GM12865 (cell line): ENCODE results near the gene OMD.

Experiments used
- DNase-seq: peaks from one replicate; pipeline ENCODE4 v3.0.0; 2010; ENCODE audit warnings: low read depth
- H3K4me3 ChIP-seq: 2 replicates; pipeline ENCODE4 v1.5.1; 2011; ENCODE audit warnings: mild to moderate bottlenecking, low read depth, low read length, control low read depth
- TF ChIP-seq, protein P1 (sequence below): IDR thresholded peaks from 2 replicates; pipeline ENCODE4 v1.5.1; 2011; ENCODE audit warnings: low read length, control low read depth, low read depth, inconsistent platforms; ENCODE audit not compliant: insufficient read depth; ENCODE audit errors: missing control alignments

Gene OMD, protein sequence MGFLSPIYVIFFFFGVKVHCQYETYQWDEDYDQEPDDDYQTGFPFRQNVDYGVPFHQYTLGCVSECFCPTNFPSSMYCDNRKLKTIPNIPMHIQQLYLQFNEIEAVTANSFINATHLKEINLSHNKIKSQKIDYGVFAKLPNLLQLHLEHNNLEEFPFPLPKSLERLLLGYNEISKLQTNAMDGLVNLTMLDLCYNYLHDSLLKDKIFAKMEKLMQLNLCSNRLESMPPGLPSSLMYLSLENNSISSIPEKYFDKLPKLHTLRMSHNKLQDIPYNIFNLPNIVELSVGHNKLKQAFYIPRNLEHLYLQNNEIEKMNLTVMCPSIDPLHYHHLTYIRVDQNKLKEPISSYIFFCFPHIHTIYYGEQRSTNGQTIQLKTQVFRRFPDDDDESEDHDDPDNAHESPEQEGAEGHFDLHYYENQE

DNA sequence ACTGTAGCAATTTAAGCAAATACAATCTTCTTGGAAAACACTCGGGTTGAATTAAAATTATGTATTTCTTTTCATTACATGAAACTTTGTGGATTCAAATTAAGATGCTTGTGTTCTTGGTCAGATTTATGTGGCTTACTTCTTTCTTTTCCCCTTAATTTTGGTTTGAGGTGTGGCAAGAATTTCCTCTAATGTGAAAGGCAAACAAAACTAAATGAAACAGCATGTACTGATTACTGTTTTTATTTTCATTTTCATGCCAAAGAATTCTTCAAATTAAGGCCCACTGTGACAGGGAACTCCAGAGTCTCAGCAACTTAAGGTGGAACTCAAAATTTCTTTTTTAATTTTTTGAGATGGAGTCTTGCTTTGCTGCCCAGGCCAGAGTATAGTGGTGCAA, at the start of gene OMD:
Gene OMD (minus strand): TSS at position 132 of the 400 bp plus-strand sequence. CDS start 6,913 bp downstream, outside the sequence.
- H3K4me3 ChIP-seq: no peak within 1 kb of the TSS
- TF ChIP-seq, protein P1, sequence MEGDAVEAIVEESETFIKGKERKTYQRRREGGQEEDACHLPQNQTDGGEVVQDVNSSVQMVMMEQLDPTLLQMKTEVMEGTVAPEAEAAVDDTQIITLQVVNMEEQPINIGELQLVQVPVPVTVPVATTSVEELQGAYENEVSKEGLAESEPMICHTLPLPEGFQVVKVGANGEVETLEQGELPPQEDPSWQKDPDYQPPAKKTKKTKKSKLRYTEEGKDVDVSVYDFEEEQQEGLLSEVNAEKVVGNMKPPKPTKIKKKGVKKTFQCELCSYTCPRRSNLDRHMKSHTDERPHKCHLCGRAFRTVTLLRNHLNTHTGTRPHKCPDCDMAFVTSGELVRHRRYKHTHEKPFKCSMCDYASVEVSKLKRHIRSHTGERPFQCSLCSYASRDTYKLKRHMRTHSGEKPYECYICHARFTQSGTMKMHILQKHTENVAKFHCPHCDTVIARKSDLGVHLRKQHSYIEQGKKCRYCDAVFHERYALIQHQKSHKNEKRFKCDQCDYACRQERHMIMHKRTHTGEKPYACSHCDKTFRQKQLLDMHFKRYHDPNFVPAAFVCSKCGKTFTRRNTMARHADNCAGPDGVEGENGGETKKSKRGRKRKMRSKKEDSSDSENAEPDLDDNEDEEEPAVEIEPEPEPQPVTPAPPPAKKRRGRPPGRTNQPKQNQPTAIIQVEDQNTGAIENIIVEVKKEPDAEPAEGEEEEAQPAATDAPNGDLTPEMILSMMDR: no peak
- DNase-seq: no peak

GRCh38 chr9:92468206-92468605, 43.9 kb upstream of the OMD start:
- no peak for DNase-seq
- TF ChIP-seq, protein P1: no peak
- H3K4me3 ChIP-seq: no peak overlapping the region

GRCh38 chr9:92467511-92467910, 43.2 kb upstream of the OMD start:
- TF ChIP-seq, protein P1: no peak
- H3K4me3 ChIP-seq: no peak overlapping the region
- no peak for DNase-seq

DNA sequence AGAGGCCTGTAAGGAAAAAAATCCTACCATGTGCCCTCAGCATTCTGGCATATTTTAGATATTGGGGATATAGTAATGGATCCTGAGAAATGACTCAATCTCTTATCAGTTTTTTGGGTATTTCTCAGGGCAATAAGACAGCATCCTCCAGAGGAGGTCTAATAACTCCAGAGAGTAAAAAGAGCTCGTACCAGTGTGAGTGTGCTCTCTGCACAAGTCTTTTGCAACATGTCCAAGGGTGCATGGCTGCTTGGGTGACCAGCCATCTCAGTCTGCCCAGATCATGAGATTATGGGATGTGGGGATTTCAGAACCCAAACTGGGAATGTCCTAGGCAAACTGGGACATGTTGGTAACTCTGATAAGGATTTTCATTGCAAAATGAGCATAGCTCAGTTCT, 42.8 kb upstream of the OMD start:
- TF ChIP-seq, protein P1: no peak
- no peak overlapping the region for H3K4me3 ChIP-seq
- no peak for DNase-seq

- no peak overlapping the region for H3K4me3 ChIP-seq
- DNase-seq: no peak
- TF ChIP-seq, protein P1: no peak
These were observed 39.7 kb upstream of the OMD start for GRCh38 chr9:92463984-92464383.

- TF ChIP-seq, protein P1: no peak
- DNase-seq: no peak
These were observed 39.1 kb upstream of the OMD start for GRCh38 chr9:92463387-92463786.

DNA sequence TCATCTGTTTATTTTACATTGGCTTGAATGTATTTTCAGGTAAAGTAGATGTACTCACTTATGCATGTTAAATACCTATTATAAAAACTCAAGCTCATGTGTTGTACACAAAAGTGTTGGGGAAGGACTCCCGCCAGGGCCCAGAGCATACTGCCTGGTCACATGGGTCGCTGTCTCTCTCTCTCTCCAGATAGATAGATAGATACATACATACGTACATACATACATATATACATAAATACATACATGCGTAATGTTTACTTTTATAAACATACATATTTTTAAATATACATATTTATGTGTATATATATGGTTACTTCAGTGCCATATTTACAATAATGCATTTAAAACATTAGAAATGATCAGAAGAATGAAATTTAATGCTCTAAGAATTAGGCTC, 33.3 kb upstream of the OMD start:
- H3K4me3 ChIP-seq: no peak overlapping the region
- DNase-seq: no peak
- TF ChIP-seq, protein P1: no peak

More at GRCh38 chr9:92463387-92463786, 39.1 kb upstream of the OMD start:
- no peak overlapping the region for H3K4me3 ChIP-seq
